ENCODE data around the gene KRT17. TPM values are rescaled to one million over a fixed set of nuclear protein-coding genes. Genes with fewer than 3 reads are reported as not detected.

Gene KRT17
- total RNA-seq, 1 experiment from 2014 or later, result 1.9 TPM

- intact Hi-C loops (cut with micrococcal nuclease; ENCODE audit: unreplicated experiment), result no loop called here
- Histone ChIP-seq H3K36me3 (ENCODE audit: control insufficient read depth, insufficient read depth, low read length) (no peaks in the 10 kb centered on the region), H3K4me1 (ENCODE audit: control insufficient read depth, insufficient read depth, low read length) (peaks cover 12% of the 10 kb centered on the region), H3K9me3 (ENCODE audit: control insufficient read depth, insufficient read depth, low read depth, low read length) (no peaks in the 10 kb centered on the region), H3K27me3 (ENCODE audit: control insufficient read depth, insufficient read depth, low read length) (no peaks in the 10 kb centered on the region), H3K27ac (ENCODE audit: low read length) (no peak overlapping the region), H3K4me3 (ENCODE audit: low read depth in 2 of 2, low read length in 2 of 2) (no peak overlapping the region)
- ChIA-PET CTCF (no interaction called here), POLR2A (no interaction called here)
- TF ChIP-seq SIN3A (IDR thresholded peaks at IDR 0.05; ENCODE audit: borderline replicate concordance, insufficient read depth, low read depth, low read length) (no peak), REST (IDR thresholded peaks at IDR 0.05; ENCODE audit: insufficient read depth in 1 of 2, low read depth in 2 of 2, low read length in 1 of 2) (no peak), TCF7L2 (IDR thresholded peaks at IDR 0.05; ENCODE audit: low read depth, low read length) (no peak), POLR2AphosphoS5 (IDR thresholded peaks at IDR 0.05; ENCODE audit: low read depth, low read length) (no peak), CTCF (IDR thresholded peaks at IDR 0.05) (no peak)
- DNase-seq (ENCODE audit: low read depth, low spot score) (no peak), ATAC-seq (no peak)
- in situ Hi-C loops (cut with HindIII; ENCODE audit: low pct_unique_long_range_greater_than_20kb, low sequenced_read_pairs), result loop anchor here (25.0 kb wide), 1 partner anchor 101 kb away; the partner anchor contains the start of gene KRT19
- no TSS peak for BruUV-seq (replicated peaks)
Observed at GRCh38 chr17:41638194-41638593, 13.8 kb upstream of the KRT17 start.

- in situ Hi-C loops (cut with HindIII; ENCODE audit: low pct_unique_long_range_greater_than_20kb, low sequenced_read_pairs) (loop anchor here (25.0 kb wide), 1 partner anchor 99 kb away; the partner anchor contains the start of gene KRT19), intact Hi-C loops (cut with micrococcal nuclease; ENCODE audit: unreplicated experiment) (no loop called here)
- no peak for TF ChIP-seq POLR2AphosphoS5 (IDR thresholded peaks at IDR 0.05; ENCODE audit: low read depth, low read length)
- TF ChIP-seq CTCF (IDR thresholded peaks at IDR 0.05), result no peak
- no peak for TF ChIP-seq SIN3A (IDR thresholded peaks at IDR 0.05; ENCODE audit: borderline replicate concordance, insufficient read depth, low read depth, low read length)
- no peak for TF ChIP-seq TCF7L2 (IDR thresholded peaks at IDR 0.05; ENCODE audit: low read depth, low read length)
- TF ChIP-seq REST (IDR thresholded peaks at IDR 0.05; ENCODE audit: insufficient read depth in 1 of 2, low read depth in 2 of 2, low read length in 1 of 2), result no peak
- DNase-seq (ENCODE audit: low read depth, low spot score) (no peak), ATAC-seq (no peak)
- no TSS peak for BruUV-seq (replicated peaks)
- Histone ChIP-seq H3K4me3 (ENCODE audit: low read depth in 2 of 2, low read length in 2 of 2) (no peak overlapping the region), H3K9me3 (ENCODE audit: control insufficient read depth, insufficient read depth, low read depth, low read length) (no peaks in the 10 kb centered on the region), H3K27ac (ENCODE audit: low read length) (no peak overlapping the region), H3K27me3 (ENCODE audit: control insufficient read depth, insufficient read depth, low read length) (no peaks in the 10 kb centered on the region), H3K36me3 (ENCODE audit: control insufficient read depth, insufficient read depth, low read length) (no peaks in the 10 kb centered on the region), H3K4me1 (ENCODE audit: control insufficient read depth, insufficient read depth, low read length) (peaks cover 12% of the 10 kb centered on the region)
- POLR2A ChIA-PET, result no interaction called here
- CTCF ChIA-PET, result interaction anchor here (0.6 kb wide), 1 partner anchor 12 kb away, joined by 3 read pairs; no protein-coding TSS in a partner anchor
Observed at GRCh38 chr17:41636652-41637051, 12.3 kb upstream of the KRT17 start.

Measured in Panc1 (cell line).